Measurements from ENCODE around the gene CDC42SE2.

DNA sequence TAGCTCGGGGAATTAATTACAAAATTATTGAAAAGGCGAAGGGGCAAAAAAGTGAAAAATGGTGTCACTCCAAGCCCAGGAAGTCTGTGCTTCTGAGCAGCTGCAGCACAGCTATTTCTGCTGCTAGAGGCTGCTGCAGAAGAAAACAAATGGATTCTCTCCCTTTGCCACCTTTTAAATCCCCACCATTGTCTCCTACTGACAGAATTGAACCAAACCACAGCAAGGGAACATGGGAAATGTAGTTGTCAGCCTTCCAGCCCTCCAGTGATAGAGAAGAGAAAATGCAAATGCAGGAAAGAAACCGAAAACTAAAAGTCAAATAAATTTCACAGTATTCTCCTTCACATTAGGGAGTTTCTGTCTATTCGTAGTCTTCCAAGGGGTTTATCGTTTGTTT, 33.4 kb upstream of the CDC42SE2 start:
- TF ChIP-seq, protein P1, sequence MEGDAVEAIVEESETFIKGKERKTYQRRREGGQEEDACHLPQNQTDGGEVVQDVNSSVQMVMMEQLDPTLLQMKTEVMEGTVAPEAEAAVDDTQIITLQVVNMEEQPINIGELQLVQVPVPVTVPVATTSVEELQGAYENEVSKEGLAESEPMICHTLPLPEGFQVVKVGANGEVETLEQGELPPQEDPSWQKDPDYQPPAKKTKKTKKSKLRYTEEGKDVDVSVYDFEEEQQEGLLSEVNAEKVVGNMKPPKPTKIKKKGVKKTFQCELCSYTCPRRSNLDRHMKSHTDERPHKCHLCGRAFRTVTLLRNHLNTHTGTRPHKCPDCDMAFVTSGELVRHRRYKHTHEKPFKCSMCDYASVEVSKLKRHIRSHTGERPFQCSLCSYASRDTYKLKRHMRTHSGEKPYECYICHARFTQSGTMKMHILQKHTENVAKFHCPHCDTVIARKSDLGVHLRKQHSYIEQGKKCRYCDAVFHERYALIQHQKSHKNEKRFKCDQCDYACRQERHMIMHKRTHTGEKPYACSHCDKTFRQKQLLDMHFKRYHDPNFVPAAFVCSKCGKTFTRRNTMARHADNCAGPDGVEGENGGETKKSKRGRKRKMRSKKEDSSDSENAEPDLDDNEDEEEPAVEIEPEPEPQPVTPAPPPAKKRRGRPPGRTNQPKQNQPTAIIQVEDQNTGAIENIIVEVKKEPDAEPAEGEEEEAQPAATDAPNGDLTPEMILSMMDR (IDR thresholded peaks at IDR 0.05; ENCODE audit: low read length): no peak
- TF ChIP-seq EZH2 (IDR thresholded peaks at IDR 0.05; ENCODE audit: borderline replicate concordance, low read length): no peak

All from OCI-LY1 (cell line).